Neural cell (in vitro differentiated cells): ENCODE measurements around the gene ZNF785. TPM values are rescaled to one million over a fixed set of nuclear protein-coding genes. Genes with fewer than 3 reads are reported as not detected.

Experiments used
- H2AFZ ChIP-seq: fragments of 200-600, 300-800 bp; sonication (generic), shearing (Covaris generic); 2 replicates; pipeline ENCODE4 v1.6.0; 2014; ENCODE audit warnings: low read depth, mild to moderate bottlenecking, antibody characterized with exemption, low read length, moderate library complexity
- H3F3A ChIP-seq: fragments of 200-600 bp; shearing (Covaris generic); 2 replicates; pipeline ENCODE4 v1.6.1; 2016; ENCODE audit warnings: mild to moderate bottlenecking, moderate library complexity, mixed read lengths, antibody characterized with exemption, low read length; ENCODE audit not compliant: insufficient read depth, poor library complexity, severe bottlenecking
- H3K27ac ChIP-seq: fragments of 200-600, 300-800 bp; sonication (generic), shearing (Covaris generic); 2 replicates; pipeline ENCODE4 v1.5.1; 2014; ENCODE audit warnings: mild to moderate bottlenecking, low read length, moderate library complexity
- H3K27me3 ChIP-seq: fragments of 300-800, 200-600 bp; sonication (generic), shearing (Covaris generic); 2 replicates; pipeline ENCODE4 v1.6.0; 2014; ENCODE audit warnings: mild to moderate bottlenecking, low read depth, low read length, moderate library complexity; ENCODE audit not compliant: insufficient read depth
- H3K36me3 ChIP-seq: fragments of 300-800, 200-600 bp; sonication (generic), shearing (Covaris generic); 2 replicates; pipeline ENCODE4 v1.5.1; 2014; ENCODE audit warnings: mild to moderate bottlenecking, antibody characterized with exemption, low read length, moderate library complexity; ENCODE audit not compliant: insufficient read depth
- H3K4me2 ChIP-seq: fragments of 300-800, 200-600 bp; sonication (generic), shearing (Covaris generic); 2 replicates; pipeline ENCODE4 v1.6.0; 2014; ENCODE audit warnings: mild to moderate bottlenecking, low read length
- H3K4me3 ChIP-seq: fragments of 300-800, 200-600 bp; sonication (generic), shearing (Covaris generic); 2 replicates; pipeline ENCODE4 v1.5.1; 2014; ENCODE audit warnings: mild to moderate bottlenecking, low read length, moderate library complexity
- H3K79me2 ChIP-seq: fragments of 200-600 bp; shearing (Covaris generic); replicated peaks from 2 replicates; pipeline ENCODE4 v1.6.0; 2014; ENCODE audit warnings: mild to moderate bottlenecking, low read length, moderate library complexity; ENCODE audit not compliant: insufficient read depth
- H3K9ac ChIP-seq: fragments of 300-800, 200-600 bp; sonication (generic), shearing (Covaris generic); 2 replicates; pipeline ENCODE4 v1.6.1; 2016; ENCODE audit warnings: mild to moderate bottlenecking, low read length, mixed read lengths
- H3K9me2 ChIP-seq: fragments of 200-600 bp; shearing (Covaris generic); 2 replicates; pipeline ENCODE4 v1.6.1; 2016; ENCODE audit warnings: mild to moderate bottlenecking, low read length, mixed read lengths; ENCODE audit not compliant: insufficient read depth
- H3K9me3 ChIP-seq: fragments of 200-600, 300-800 bp; sonication (generic), shearing (Covaris generic); 2 replicates; pipeline ENCODE4 v1.6.1; 2016; ENCODE audit warnings: mild to moderate bottlenecking, mixed run types, low read length, moderate library complexity, mixed read lengths
- H4K20me1 ChIP-seq: fragments of 200-600 bp; shearing (Covaris generic); 2 replicates; pipeline ENCODE4 v1.6.1; 2016; ENCODE audit warnings: mild to moderate bottlenecking, mixed run types; ENCODE audit not compliant: insufficient read depth
- CTCF ChIP-seq: fragments of 450-650 bp; IDR thresholded peaks from 2 replicates; pipeline ENCODE4 v1.5.1; 2014; ENCODE audit warnings: antibody characterized with exemption, mild to moderate bottlenecking, moderate library complexity; ENCODE audit not compliant: poor library complexity, severe bottlenecking
- EP300 ChIP-seq: fragments of 450-650 bp; conservative IDR thresholded peaks from 2 replicates; pipeline ENCODE4 v1.6.1; 2014; ENCODE audit warnings: antibody characterized with exemption, mild to moderate bottlenecking, moderate library complexity; ENCODE audit not compliant: poor library complexity, severe bottlenecking
- EZH2 ChIP-seq: fragments of 200-600, 300-800 bp; shearing (Covaris generic), sonication (generic); IDR thresholded peaks from 2 replicates; pipeline ENCODE4 v1.6.1; 2014; ENCODE audit warnings: antibody characterized with exemption, low read length, borderline replicate concordance, mild to moderate bottlenecking; ENCODE audit not compliant: insufficient read depth, poor library complexity, severe bottlenecking
- MXI1 ChIP-seq: fragments of 450-650 bp; conservative IDR thresholded peaks from 2 replicates; pipeline ENCODE4 v1.6.1; 2014; ENCODE audit warnings: antibody characterized with exemption, mild to moderate bottlenecking; ENCODE audit not compliant: poor library complexity, severe bottlenecking
- POLR2AphosphoS5 ChIP-seq: IDR thresholded peaks from 2 replicates; pipeline ENCODE4 v1.6.1; 2012
- RAD21 ChIP-seq: fragments of 450-650 bp; conservative IDR thresholded peaks from 2 replicates; pipeline ENCODE4 v1.6.1; 2014; ENCODE audit warnings: antibody characterized with exemption, mild to moderate bottlenecking, moderate library complexity
- SMC3 ChIP-seq: fragments of 450-650 bp; conservative IDR thresholded peaks from 2 replicates; pipeline ENCODE4 v1.6.1; 2014; ENCODE audit warnings: antibody characterized with exemption, mild to moderate bottlenecking, moderate library complexity; ENCODE audit not compliant: poor library complexity
- TAF1 ChIP-seq: IDR thresholded peaks from 2 replicates; pipeline ENCODE4 v1.6.1; 2012; ENCODE audit warnings: low read depth
- polyA plus RNA-seq: library from polyadenylated mRNA; depleted of rRNA; stranded (reverse); fragments of >200 nt; gene quantifications from 2 replicates; pipeline ENCODE4 v1.2.3, GENCODE V29; 2014
- TF ChIP-seq, protein P1 (sequence below): IDR thresholded peaks from 2 replicates; pipeline ENCODE4 v1.6.1; 2012; ENCODE audit warnings: borderline replicate concordance

ZNF785 gene
- polyA plus RNA-seq, 1 donor from 2014 or later, result 26.4 TPM

- Histone ChIP-seq H3K4me2 (no peak overlapping the region), H3K27ac (no peak overlapping the region), H3K9me2 (no peaks in the 10 kb centered on the region), H3K9ac (no peak overlapping the region), H3F3A (no peaks in the 10 kb centered on the region), H3K4me3 (no peak overlapping the region), H3K36me3 (no peaks in the 10 kb centered on the region), H2AFZ (no peak overlapping the region), H3K27me3 (no peaks in the 10 kb centered on the region), H3K9me3 (no peaks in the 10 kb centered on the region), H4K20me1 (no peaks in the 10 kb centered on the region), H3K79me2 (peaks cover 4% of the 10 kb centered on the region)
- TF ChIP-seq SMC3, result no peak
- no peak for TF ChIP-seq EZH2
- TF ChIP-seq MXI1, result no peak
- TF ChIP-seq, protein P1, sequence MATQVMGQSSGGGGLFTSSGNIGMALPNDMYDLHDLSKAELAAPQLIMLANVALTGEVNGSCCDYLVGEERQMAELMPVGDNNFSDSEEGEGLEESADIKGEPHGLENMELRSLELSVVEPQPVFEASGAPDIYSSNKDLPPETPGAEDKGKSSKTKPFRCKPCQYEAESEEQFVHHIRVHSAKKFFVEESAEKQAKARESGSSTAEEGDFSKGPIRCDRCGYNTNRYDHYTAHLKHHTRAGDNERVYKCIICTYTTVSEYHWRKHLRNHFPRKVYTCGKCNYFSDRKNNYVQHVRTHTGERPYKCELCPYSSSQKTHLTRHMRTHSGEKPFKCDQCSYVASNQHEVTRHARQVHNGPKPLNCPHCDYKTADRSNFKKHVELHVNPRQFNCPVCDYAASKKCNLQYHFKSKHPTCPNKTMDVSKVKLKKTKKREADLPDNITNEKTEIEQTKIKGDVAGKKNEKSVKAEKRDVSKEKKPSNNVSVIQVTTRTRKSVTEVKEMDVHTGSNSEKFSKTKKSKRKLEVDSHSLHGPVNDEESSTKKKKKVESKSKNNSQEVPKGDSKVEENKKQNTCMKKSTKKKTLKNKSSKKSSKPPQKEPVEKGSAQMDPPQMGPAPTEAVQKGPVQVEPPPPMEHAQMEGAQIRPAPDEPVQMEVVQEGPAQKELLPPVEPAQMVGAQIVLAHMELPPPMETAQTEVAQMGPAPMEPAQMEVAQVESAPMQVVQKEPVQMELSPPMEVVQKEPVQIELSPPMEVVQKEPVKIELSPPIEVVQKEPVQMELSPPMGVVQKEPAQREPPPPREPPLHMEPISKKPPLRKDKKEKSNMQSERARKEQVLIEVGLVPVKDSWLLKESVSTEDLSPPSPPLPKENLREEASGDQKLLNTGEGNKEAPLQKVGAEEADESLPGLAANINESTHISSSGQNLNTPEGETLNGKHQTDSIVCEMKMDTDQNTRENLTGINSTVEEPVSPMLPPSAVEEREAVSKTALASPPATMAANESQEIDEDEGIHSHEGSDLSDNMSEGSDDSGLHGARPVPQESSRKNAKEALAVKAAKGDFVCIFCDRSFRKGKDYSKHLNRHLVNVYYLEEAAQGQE, result no peak
- no peak for TF ChIP-seq EP300
- no peak for TF ChIP-seq RAD21
- TF ChIP-seq CTCF, result no peak
- TF ChIP-seq TAF1, result no peak
- no peak for TF ChIP-seq POLR2AphosphoS5
These were observed 18.4 kb upstream of the ZNF785 start for GRCh38 chr16:30603945-30604315.

- Histone ChIP-seq H3K79me2 (no peaks in the 10 kb centered on the region), H3K9me2 (no peaks in the 10 kb centered on the region), H3K4me2 (no peak overlapping the region), H3F3A (no peaks in the 10 kb centered on the region), H3K27me3 (no peaks in the 10 kb centered on the region), H3K9me3 (no peaks in the 10 kb centered on the region), H4K20me1 (no peaks in the 10 kb centered on the region), H2AFZ (no peak overlapping the region), H3K27ac (no peak overlapping the region), H3K4me3 (no peak overlapping the region), H3K36me3 (no peaks in the 10 kb centered on the region), H3K9ac (no peak overlapping the region)
- no peak for TF ChIP-seq EZH2
- TF ChIP-seq RAD21, result no peak
- TF ChIP-seq MXI1, result no peak
- TF ChIP-seq POLR2AphosphoS5, result no peak
- TF ChIP-seq EP300, result no peak
- TF ChIP-seq CTCF, result no peak
- TF ChIP-seq SMC3, result no peak
- no peak for TF ChIP-seq TAF1
These were observed 17.2 kb upstream of the ZNF785 start for GRCh38 chr16:30602616-30603277.
